ENCODE measurements around the gene CNR1. TPM values are rescaled to one million over a fixed set of nuclear protein-coding genes. Genes with fewer than 3 reads are reported as not detected.

Gene CNR1
- total and polyA plus RNA-seq, 3 experiments from 2014 or later = not detected

DNA sequence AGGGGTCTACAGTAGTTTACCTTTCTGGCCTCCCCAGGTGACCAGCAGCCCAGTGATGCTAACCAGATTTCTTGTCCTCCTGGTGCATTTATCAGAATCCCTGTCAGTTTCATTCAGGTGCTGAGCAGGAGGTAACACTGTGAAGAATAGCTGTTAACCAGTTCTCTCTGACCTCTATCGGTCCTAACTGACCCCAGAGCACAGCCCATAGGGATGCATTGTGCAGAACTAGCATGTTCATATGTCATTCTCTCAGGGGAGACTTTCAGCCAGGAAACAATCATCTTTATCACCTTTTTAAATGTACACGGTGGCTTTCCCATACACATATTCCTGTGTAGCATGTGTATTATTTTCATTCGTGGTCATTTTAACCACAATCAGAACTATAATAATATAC lies 49.9 kb downstream of the CNR1 start:
- DNase-seq = no peak
- Mint-ChIP-seq H3K27ac (no peak overlapping the region), H3K4me3 (no peak overlapping the region), H3K36me3 (no peaks in the 10 kb centered on the region), H3K4me1 (no peaks in the 10 kb centered on the region), H3K9me3 (peaks cover 0 to 7% (median 0%) of the 10 kb centered on the region in 5 donors), H3K27me3 (peaks cover 8 to 47% of the 10 kb centered on the region in 2 donors)
- Histone ChIP-seq H3K4me1 (ENCODE audit: insufficient read depth, low read length) (no peaks in the 10 kb centered on the region), H3K27me3 (ENCODE audit: insufficient read depth, low read length, poor library complexity, severe bottlenecking) (no peaks in the 10 kb centered on the region), H3K4me3 (ENCODE audit: low read length) (no peak overlapping the region), H3K9me3 (ENCODE audit: low read length) (no peaks in the 10 kb centered on the region), H3K36me3 (ENCODE audit: insufficient read depth, low read length) (no peaks in the 10 kb centered on the region), H3K27ac (ENCODE audit: low read depth, low read length) (no peak overlapping the region)
- POLR2A ChIA-PET = no interaction called here
- CTCF ChIA-PET = no interaction called here

DNA sequence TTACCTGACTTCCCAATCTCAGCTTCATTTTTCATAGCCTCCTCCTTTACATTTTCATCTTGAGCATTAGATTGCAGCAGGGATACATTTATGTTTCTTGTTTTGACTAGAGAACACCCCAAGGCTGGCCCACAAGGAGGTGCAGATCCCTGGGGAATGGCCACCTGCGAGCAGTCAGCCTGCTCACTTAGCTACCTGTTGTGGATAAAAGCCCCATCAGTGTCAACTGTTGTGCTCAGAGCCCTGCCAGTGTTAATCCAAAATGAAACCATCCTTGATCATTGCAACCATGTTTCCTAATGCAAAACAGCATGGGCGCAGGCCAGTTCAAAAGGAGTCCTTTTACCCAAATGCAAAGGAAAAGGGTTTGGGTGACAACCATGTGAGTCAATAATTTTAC lies 50.8 kb downstream of the CNR1 start:
- H3K4me1 Mint-ChIP-seq = no peaks in the 10 kb centered on the region
- no peaks in the 10 kb centered on the region for H3K36me3 Mint-ChIP-seq
- no peak overlapping the region for H3K27ac Mint-ChIP-seq
- Histone ChIP-seq H3K36me3 (ENCODE audit: insufficient read depth, low read length) (no peaks in the 10 kb centered on the region), H3K4me3 (ENCODE audit: low read length) (no peak overlapping the region), H3K27ac (ENCODE audit: low read depth, low read length) (no peak overlapping the region), H3K4me1 (ENCODE audit: insufficient read depth, low read length) (no peaks in the 10 kb centered on the region), H3K9me3 (ENCODE audit: low read length) (no peaks in the 10 kb centered on the region), H3K27me3 (ENCODE audit: insufficient read depth, low read length, poor library complexity, severe bottlenecking) (no peaks in the 10 kb centered on the region)
- ChIA-PET POLR2A (no interaction called here), CTCF (no interaction called here)
- peaks cover 0 to 7% (median 0%) of the 10 kb centered on the region in 5 donors for H3K9me3 Mint-ChIP-seq
- no peak for DNase-seq
- H3K4me3 Mint-ChIP-seq = no peak overlapping the region
- H3K27me3 Mint-ChIP-seq = peaks cover 8 to 53% of the 10 kb centered on the region in 2 donors

DNA sequence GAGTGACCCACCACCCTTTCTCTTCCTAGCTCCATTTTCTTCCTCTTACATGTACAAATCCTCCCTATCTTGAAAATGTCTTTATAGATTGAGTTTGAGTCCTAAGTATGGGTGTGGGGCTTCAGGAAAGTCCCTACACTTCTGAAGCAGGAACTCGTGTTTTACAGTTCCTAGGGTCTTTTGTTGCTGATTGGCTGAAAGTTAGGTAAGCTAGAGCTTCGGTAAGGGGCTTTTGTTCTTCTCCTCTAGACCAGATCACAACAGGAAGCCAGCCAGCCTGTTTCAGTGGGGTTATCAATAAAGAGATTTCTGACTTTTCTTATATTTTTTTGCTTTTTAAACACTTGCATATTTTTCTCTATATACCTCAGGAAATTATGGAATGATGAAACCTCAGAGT lies 51.3 kb downstream of the CNR1 start:
- no peak overlapping the region for H3K27ac ChIP-seq (ENCODE audit: low read depth, low read length)
- POLR2A ChIA-PET = no interaction called here

GRCh38 chr6:88111991-88112390 lies 54.2 kb downstream of the CNR1 start:
- H3K36me3 ChIP-seq (ENCODE audit: insufficient read depth, low read length) = no peaks in the 10 kb centered on the region
- ChIA-PET CTCF (no interaction called here), POLR2A (no interaction called here)
- peaks cover 0 to 5% (median 0%) of the 10 kb centered on the region in 5 donors for H3K9me3 Mint-ChIP-seq
- H3K27me3 ChIP-seq (ENCODE audit: insufficient read depth, low read length, poor library complexity, severe bottlenecking) = no peaks in the 10 kb centered on the region
- H3K27ac ChIP-seq (ENCODE audit: low read depth, low read length) = no peak overlapping the region
- no peaks in the 10 kb centered on the region for H3K36me3 Mint-ChIP-seq
- H3K4me3 ChIP-seq (ENCODE audit: low read length) = no peak overlapping the region
- H3K4me1 ChIP-seq (ENCODE audit: insufficient read depth, low read length) = no peaks in the 10 kb centered on the region
- H3K9me3 ChIP-seq (ENCODE audit: low read length) = no peaks in the 10 kb centered on the region
- no peak for DNase-seq
- H3K27ac Mint-ChIP-seq = no peak overlapping the region
- H3K4me3 Mint-ChIP-seq = no peak overlapping the region
- H3K27me3 Mint-ChIP-seq = peaks cover 3 to 45% of the 10 kb centered on the region in 2 donors
- H3K4me1 Mint-ChIP-seq = no peaks in the 10 kb centered on the region

More for the DNA sequence above, 51.3 kb downstream of the CNR1 start:
- Histone ChIP-seq H3K36me3 (ENCODE audit: insufficient read depth, low read length) (no peaks in the 10 kb centered on the region), H3K9me3 (ENCODE audit: low read length) (no peaks in the 10 kb centered on the region), H3K27me3 (ENCODE audit: insufficient read depth, low read length, poor library complexity, severe bottlenecking) (no peaks in the 10 kb centered on the region), H3K4me1 (ENCODE audit: insufficient read depth, low read length) (no peaks in the 10 kb centered on the region), H3K4me3 (ENCODE audit: low read length) (no peak overlapping the region)
- Mint-ChIP-seq H3K9me3 (peaks cover 0 to 5% (median 0%) of the 10 kb centered on the region in 5 donors), H3K4me1 (no peaks in the 10 kb centered on the region), H3K27me3 (peaks cover 8 to 53% of the 10 kb centered on the region in 2 donors), H3K36me3 (no peaks in the 10 kb centered on the region), H3K27ac (no peak overlapping the region), H3K4me3 (no peak overlapping the region)
- CTCF ChIA-PET = no interaction called here
- no peak for DNase-seq

GRCh38 chr6:88107241-88107640 lies 58.9 kb downstream of the CNR1 start:
- H3K27me3 Mint-ChIP-seq = peaks cover 0 to 31% of the 10 kb centered on the region in 2 donors
- H3K36me3 ChIP-seq (ENCODE audit: insufficient read depth, low read length) = no peaks in the 10 kb centered on the region
- H3K9me3 Mint-ChIP-seq = no peaks in the 10 kb centered on the region
- ChIA-PET CTCF (interaction anchor here (1.5 kb wide), 1 partner anchor 12 kb away, joined by 5 read pairs; no protein-coding TSS in a partner anchor), POLR2A (no interaction called here)
- H3K27me3 ChIP-seq (ENCODE audit: insufficient read depth, low read length, poor library complexity, severe bottlenecking) = no peaks in the 10 kb centered on the region
- no peaks in the 10 kb centered on the region for H3K4me1 ChIP-seq (ENCODE audit: insufficient read depth, low read length)
- H3K27ac ChIP-seq (ENCODE audit: low read depth, low read length) = no peak overlapping the region
- no peak overlapping the region for H3K4me3 ChIP-seq (ENCODE audit: low read length)
- no peaks in the 10 kb centered on the region for H3K4me1 Mint-ChIP-seq
- H3K4me3 Mint-ChIP-seq = no peak overlapping the region
- no peaks in the 10 kb centered on the region for H3K9me3 ChIP-seq (ENCODE audit: low read length)
- H3K36me3 Mint-ChIP-seq = no peaks in the 10 kb centered on the region
- H3K27ac Mint-ChIP-seq = no peak overlapping the region
- DNase-seq = no peak

GRCh38 chr6:88105741-88106340 lies 60.3 kb downstream of the CNR1 start:
- no peaks in the 10 kb centered on the region for H3K36me3 ChIP-seq (ENCODE audit: insufficient read depth, low read length)
- no peak overlapping the region for H3K4me3 ChIP-seq (ENCODE audit: low read length)
- H3K27me3 ChIP-seq (ENCODE audit: insufficient read depth, low read length, poor library complexity, severe bottlenecking) = no peaks in the 10 kb centered on the region
- Mint-ChIP-seq H3K27ac (no peak overlapping the region), H3K9me3 (no peaks in the 10 kb centered on the region), H3K36me3 (no peaks in the 10 kb centered on the region), H3K4me1 (no peaks in the 10 kb centered on the region), H3K4me3 (no peak overlapping the region), H3K27me3 (peaks cover 0 to 20% of the 10 kb centered on the region in 2 donors)
- H3K27ac ChIP-seq (ENCODE audit: low read depth, low read length) = no peak overlapping the region
- H3K9me3 ChIP-seq (ENCODE audit: low read length) = no peaks in the 10 kb centered on the region
- ChIA-PET CTCF (interaction anchor here (1.5 kb wide), 1 partner anchor 13 kb away, joined by 5 read pairs; no protein-coding TSS in a partner anchor), POLR2A (no interaction called here)
- no peaks in the 10 kb centered on the region for H3K4me1 ChIP-seq (ENCODE audit: insufficient read depth, low read length)
- DNase-seq = no peak

Other genes with a start within 250 kb of the CNR1 start
- gene SPACA1, start 118.5 kb downstream of the CNR1 start, total RNA-seq = not detected
- not detected for gene SPACA1, start 118.5 kb downstream of the CNR1 start, polyA plus RNA-seq